GM15510 (cell line): ENCODE data around the gene MGAT5.

ENCODE experiments used
- POLR2A ChIP-seq: IDR thresholded peaks from 3 replicates; pipeline ENCODE4 v1.6.1; 2011; ENCODE audit warnings: borderline replicate concordance; ENCODE audit not compliant: insufficient read length; ENCODE audit errors: extremely low read depth

Gene MGAT5

DNA sequence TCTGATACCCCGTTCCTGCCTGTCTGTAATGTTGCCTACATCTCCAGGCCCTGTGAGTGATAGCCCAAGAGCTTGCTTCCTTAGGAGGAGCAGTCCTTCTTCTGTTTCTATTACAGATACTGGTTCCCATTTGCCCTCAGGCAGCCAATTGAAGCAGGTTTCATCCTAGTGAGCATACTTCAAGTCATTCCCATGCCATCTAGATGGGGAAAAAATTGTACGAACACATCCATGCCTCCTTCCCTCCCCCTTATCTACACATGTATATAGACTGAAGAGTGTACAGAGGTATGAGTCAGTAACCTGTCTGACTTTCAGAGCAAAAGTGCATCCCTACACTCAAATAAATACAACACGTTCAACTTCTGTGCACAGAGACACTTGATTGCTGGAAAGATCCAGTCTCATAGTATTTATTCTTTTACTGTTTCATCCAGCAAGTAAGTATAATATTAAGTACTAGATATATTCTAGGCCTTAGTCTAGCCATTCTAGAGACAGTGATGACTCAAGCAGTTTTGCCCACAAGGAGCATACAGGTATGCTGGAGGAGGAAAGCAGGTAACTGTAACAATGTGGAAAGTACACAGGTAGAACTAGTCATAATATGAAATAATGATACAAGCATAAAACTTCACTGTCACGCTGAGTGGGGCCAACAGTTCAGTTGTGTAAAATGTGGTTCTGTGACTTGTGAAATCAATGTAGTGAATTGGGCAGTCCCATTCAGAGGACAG is 153.4 kb downstream of the MGAT5 start:
- TF ChIP-seq POLR2A, result no peak

DNA sequence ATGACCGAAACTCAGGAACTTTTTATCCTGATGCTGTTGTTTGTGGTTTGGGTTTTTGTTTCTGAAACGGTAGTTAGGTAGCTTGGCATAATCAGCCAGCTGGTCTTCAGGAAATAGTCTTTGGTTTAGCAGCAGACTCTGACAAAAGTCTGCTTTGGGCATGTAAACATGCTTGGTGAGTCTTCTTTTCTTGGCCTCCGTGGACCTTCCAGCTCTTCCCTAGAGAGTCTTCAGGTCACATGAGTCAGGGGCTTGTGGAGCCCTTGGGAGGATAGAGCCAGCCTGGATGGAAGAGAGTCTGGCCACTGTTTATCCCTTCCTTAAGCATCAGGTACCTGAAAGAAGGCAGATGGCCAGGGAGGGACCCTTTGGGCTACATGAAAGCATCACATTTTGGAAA is 154.5 kb downstream of the MGAT5 start:
- no peak for TF ChIP-seq POLR2A

DNA sequence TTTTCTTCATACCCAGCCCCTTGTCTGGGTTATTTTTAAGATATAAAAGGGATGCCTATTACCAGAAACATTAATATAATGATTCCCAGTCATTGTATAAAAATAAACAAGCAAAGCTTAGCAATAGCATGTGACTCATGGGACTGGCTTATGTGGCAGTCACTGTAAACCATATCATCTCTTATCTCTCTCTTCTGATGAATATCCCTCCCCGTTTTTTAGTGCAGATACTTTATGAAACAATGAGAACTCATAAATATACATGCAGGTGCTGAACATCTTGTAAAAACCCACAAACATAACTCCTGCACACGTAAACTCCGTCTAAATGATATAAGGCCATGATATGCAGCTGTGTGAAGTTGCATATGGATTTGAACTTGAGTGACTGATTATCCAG is 154.9 kb downstream of the MGAT5 start:
- no peak for TF ChIP-seq POLR2A

DNA sequence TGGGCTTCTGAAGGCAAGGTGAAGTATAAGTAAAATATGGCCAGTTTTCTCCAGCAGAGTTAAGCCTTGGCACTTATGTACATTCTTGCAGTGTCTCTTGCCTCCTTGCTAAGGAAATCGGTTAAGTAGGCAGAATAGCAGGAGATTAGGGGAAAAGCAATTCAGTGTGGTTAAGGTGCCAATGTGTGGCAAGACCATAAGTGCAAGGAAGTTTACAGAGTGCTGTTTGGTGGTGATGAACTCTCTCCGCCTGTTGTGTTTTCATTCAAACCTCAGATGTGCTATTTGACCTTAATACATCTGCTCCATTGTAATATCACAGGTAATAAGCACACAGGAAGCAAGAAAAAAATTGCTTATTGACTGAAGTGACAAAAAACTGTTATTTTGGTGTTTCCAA is 156.1 kb downstream of the MGAT5 start:
- no peak for TF ChIP-seq POLR2A

DNA sequence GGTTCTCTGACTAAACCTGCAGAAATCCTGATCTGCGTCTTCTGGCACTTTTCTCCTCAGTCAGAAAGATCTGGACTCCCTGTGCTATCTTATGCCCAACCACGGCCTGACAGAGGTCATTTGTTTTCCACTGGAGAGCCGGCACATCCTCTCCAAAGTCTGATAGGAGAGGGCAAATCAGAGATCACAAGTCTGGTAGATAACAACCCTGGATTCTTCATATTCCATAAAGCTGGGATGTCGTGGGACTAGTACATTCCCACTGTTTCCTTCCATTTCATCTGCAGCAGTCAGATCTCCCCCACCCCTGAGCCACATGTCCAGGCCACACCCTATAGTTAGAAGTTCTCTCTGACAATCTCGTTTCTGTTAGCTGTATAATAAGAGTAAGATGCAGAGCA is 157.0 kb downstream of the MGAT5 start:
- TF ChIP-seq POLR2A, result no peak

DNA sequence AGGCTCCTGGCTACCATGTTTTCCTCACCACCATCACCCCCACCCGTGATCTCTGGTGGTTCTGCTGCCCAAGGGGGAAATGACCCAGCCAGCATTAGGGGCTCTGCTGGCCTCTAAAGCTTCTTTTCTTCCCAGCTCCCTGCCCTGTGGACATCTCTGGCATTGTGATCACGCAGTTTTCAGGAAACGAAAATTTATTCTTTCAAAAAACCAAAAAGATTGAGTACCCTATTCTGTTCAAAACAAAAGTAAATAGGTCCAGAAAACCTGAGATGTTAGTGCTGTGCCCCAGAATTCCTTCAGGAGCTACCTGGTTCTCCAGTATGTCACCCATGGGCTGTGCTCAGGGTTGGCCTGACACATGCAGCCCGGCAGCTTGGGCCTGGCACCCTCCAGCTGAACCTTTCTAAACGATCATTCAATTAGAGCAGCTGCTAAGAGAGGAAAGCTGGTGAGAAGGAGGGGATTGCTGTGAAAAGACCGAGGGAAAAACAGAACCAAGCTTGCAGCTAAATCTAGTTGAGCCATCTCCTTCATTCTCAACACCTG is 157.5 kb downstream of the MGAT5 start:
- TF ChIP-seq POLR2A, result no peak

DNA sequence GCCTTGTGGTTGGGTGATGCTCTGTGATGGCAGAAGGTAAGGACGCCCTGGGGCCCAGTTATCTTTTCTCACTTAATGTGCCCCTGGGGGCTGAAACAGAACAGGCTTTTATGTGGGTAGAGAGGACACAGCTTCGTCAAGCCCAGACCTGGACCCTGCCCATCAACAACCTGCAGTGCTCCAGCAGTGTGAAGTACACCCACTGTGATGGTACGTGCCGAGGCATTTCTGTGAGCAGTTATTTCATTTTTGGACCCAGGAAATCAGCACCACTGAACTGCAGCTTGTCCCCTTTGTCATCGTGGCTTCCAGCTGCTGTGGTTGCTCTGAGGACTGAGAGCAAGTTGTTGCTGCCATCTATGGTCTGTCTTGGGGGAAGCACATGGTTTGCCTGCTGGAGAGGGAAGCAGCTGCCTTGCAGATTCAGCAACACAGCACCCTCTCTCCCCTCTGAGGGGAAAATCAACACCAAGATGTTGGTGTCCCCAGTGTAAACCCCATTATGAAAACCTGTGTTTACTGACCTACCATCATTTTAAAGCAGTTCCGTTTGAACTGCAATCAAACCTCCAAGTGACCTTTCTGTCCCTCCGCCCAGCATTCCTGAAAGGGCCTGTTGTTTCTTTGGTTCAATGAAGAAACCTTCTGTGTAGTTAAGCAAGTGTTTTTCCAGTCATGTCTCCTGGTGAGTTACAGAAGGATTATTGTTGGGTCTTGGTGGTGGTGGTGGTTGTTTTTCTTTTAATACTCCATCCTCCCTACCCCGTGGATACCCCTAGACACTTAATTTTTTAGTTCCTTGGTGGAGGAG is 158.2 kb downstream of the MGAT5 start:
- no peak for TF ChIP-seq POLR2A

DNA sequence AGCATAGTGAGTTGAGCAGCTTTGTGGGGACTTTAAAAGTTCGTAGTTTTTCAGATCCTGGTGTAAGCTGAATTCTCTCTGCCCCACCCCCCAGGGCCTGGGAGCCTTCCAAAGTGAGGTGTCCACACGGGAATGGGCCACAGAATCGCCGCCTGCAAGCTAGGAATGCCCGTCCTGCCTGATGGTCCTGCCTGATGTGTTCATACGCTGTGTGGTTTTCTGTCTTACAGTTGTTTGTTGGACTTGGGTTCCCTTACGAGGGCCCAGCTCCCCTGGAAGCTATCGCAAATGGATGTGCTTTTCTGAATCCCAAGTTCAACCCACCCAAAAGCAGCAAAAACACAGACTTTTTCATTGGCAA is 158.7 kb downstream of the MGAT5 start:
- TF ChIP-seq POLR2A, result no peak

DNA sequence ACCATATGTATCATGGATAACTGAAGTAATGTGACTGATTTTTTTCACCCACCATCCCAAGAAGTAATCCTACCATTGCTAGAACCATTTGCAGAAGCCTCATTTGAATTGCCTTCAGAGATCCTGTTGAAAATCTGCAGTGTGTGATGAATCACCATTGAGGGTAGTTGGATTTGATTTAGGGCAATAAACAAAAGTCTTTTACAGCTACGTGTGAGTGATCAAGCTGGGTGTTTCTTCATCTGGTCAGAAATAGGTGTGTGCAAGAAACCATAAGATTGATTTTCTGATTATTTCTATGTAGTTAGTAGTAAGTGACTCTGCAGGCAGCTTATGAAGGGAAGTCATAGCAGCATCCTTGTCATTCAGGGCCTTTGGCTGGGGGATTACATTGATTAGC is 159.6 kb downstream of the MGAT5 start:
- TF ChIP-seq POLR2A, result no peak

DNA sequence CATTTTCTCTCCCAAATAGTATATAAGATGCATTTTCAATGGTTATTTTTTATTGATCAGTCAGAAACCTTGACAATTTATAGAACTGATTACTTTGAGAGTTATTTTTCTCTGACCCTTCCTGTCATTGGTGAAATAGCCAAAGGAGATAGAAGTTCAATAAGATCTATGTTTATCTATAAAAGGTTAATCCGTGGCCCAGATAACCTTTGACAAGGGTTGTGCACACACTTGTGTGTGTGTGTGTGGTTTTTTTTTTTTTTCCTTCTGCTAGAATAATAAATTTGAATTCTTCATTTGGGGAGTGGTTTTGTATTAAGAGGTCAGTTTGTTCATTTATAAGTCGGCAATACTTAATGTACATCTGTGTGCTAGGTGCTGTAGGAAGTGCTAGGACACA is 160.0 kb downstream of the MGAT5 start:
- no peak for TF ChIP-seq POLR2A

DNA sequence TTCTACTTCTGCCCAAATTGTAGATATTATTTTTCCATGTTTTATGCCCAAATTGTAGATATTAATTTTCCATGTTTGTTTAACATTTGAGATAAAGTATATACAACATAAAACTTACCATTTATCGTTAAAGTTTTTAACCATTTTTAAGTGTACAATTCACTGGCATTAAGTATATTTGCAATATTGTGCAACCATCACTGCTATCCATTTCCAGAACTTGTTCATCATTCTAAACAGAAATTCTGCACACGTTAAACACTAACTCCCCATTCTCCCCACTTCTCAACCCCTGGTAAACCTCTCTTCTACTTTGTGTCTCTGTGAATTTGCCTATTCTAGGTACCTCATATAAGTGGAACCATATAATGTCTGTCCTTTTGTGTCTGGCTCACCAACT is 162.1 kb downstream of the MGAT5 start:
- TF ChIP-seq POLR2A, result no peak

DNA sequence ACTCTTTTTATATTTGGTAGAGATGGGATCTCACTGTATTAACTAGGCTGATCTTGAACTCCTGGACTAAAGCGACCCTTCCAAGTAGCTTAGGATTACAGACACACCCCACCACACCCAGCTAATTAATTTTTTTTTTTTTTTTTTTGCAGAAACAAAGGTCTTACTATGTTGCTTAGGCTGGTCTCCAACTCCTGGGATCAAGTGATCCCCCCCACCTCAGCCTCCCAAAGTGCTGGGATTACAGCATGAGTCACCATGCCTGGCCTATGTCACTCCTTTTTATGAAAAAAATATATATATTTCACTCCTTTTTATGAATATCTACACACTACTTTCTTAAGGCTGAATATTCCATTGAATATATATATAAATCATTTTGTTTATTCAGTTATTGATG is 162.8 kb downstream of the MGAT5 start:
- no peak for TF ChIP-seq POLR2A

DNA sequence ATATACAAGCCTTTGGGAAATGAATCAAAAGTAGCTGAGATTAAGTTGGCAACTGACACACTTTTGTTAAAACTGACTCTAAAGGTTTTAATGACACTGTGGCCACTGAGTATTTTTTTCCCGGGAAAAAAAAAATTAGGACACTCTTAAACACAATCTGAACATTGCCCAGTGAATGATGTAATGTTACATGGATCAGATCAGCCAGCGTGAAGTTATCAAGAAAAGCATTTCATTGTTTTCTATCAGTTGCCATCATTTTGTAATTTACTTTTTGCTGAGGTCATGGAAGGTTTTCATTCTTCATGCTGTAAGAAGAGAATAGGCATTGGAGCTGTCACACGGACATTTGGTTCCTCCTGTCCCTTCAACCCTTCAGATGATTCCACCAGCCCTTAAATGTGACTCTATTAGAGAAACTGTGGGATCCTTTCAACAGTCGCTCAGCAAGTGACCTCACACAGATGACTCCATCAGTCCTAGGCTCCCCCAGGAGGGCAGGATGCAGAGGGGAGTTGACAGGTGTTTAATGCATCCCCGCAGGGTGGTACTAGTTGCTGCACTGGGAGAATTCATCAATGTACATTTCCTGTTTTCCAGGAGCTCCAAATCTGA is 164.2 kb downstream of the MGAT5 start:
- no peak for TF ChIP-seq POLR2A

DNA sequence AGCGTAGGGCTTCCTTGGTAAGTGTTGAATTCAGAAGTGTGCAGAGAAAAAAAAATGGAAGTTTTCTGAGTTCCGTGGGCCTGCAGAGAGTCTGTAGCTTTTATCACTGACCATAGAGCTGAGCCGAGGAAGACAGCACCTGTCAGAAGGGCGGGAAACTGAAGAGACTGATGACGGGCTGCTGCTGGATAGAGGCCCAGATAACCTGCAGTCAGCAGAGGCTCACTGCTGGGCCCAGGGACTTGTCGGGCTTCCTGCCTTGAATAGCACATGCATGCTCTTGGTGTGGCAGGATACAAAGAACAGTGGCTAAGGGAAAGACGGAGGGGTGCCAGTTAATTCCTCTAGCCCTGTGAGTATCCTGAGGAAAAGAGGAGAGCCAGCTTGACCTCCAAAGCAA is 166.4 kb downstream of the MGAT5 start:
- TF ChIP-seq POLR2A, result no peak

DNA sequence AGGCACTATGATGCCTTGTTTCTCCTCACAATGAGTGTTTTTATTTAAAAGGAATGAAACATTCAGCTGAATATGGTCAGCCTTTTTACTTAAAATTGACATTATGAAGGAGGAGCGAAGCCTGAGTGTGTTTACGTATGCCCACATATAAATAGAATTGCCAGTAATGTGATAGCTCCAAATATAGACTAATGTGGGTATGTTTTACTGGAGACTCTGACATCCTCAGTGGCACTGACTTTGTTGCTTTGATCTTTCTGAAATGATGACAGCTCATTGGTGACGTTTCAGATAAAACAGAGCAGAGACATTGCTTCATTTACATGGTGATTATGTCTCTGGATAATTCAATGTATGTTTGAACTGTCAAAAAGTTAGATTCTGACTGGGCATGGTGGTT is 167.0 kb downstream of the MGAT5 start:
- TF ChIP-seq POLR2A, result no peak

DNA sequence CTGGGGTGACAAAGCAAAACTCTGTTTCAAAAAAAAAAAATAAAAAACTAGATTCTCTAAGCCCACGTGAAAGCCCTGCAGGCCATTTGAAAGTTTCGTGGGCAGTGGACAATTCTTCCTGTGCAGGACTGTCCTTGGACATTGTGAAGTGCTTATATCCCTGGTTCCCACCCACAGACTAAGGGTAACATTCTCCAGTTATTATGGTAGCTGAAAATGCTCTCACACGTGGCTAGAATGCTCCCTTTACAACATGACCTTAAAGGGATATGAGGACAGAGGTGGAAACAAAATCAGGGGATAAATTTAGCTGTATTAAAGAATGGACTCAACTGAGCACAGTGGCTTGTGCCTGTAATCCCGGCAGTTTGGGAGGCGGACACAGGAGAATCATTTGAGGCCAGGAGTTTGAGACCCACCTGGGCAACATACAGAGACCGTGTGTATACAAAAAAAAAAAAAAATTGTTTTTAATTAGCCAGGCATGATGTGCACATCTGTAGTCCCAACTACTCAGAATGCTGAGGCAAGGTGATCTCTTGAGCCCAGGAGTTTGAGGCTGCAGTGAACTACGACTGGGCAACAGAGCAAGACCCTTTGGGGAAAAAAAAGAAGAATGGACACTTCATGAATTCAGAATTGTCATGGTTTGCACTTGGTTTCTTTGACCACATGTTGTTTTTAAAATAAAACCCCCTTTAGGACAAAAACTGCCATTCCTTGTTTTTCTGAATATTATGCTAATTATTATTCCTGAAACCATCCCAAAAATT is 167.9 kb downstream of the MGAT5 start:
- TF ChIP-seq POLR2A, result no peak
